ENCODE measurements around the gene FBLIM1. TPM values are rescaled to one million over a fixed set of nuclear protein-coding genes. Genes with fewer than 3 reads are reported as not detected.

The FBLIM1 gene
- total RNA-seq, 1 donor from 2014 or later, result 89.1 TPM

DNA sequence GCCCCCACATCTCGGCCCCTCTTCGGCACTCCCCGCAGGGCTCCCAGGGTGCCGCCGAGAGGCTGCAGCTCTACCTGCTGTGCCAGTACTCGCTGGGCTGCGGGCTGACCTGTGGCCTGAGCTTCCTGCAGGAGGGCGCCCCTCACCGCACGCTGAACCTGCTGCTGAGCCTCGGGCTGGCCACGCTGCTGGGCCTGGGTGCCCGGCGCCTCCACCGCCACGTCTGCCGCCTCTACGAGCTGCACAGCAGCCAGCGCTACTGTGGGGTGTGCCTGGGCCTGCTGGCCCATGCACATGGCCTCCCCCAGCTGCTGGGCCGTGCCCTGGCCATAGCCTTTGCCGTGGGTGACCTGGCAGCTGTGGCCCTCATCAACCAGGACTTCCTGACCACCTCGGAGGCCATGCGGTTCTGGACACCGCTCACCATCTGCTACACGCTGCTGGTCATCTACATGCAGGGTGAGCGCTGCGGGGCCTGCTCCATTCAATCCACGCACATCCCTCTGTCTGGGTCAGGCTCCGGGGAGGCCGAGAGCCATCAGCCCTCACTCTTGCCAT, 14.4 kb upstream of the FBLIM1 start:
- Histone ChIP-seq H3K4me3 (no peak overlapping the region), H3K27ac (replicated peaks) (no peak overlapping the region), H3K4me1 (peaks cover 18% of the 10 kb centered on the region), H3K36me3 (no peaks in the 10 kb centered on the region), H3K27me3 (ENCODE audit: low read depth) (no peaks in the 10 kb centered on the region), H3K9me3 (replicated peaks) (no peaks in the 10 kb centered on the region)
- intact Hi-C loops (cut with micrococcal nuclease), result no loop called here
- no peak for DNase-seq
- TF ChIP-seq, protein P1, sequence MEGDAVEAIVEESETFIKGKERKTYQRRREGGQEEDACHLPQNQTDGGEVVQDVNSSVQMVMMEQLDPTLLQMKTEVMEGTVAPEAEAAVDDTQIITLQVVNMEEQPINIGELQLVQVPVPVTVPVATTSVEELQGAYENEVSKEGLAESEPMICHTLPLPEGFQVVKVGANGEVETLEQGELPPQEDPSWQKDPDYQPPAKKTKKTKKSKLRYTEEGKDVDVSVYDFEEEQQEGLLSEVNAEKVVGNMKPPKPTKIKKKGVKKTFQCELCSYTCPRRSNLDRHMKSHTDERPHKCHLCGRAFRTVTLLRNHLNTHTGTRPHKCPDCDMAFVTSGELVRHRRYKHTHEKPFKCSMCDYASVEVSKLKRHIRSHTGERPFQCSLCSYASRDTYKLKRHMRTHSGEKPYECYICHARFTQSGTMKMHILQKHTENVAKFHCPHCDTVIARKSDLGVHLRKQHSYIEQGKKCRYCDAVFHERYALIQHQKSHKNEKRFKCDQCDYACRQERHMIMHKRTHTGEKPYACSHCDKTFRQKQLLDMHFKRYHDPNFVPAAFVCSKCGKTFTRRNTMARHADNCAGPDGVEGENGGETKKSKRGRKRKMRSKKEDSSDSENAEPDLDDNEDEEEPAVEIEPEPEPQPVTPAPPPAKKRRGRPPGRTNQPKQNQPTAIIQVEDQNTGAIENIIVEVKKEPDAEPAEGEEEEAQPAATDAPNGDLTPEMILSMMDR (IDR thresholded peaks at IDR 0.05; ENCODE audit: borderline replicate concordance), result no peak

DNA sequence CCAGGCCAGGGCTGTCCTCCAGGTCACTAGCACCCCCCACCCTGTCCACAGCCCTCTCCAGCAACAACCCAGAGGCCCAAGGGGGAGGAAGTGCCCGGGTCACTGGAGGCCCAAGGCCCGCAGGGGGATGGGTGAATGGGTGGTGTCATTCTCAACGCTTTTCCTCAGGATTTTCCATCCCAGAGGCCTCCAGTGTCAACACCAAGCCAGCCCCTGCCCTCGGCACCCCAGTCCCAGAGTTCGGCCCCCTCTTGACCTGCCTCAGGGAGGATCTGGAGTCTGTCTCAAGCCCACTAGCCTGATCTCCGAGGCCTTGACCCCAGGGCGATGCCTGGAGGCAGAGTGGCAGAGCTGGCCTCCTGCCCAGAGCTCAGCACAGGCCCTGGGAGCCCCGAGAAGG, 11.2 kb upstream of the FBLIM1 start:
- H3K36me3 ChIP-seq, result no peaks in the 10 kb centered on the region
- H3K9me3 ChIP-seq (replicated peaks), result no peaks in the 10 kb centered on the region
- H3K4me3 ChIP-seq, result no peak overlapping the region
- H3K27ac ChIP-seq (replicated peaks), result no peak overlapping the region
- TF ChIP-seq, protein P1 (IDR thresholded peaks at IDR 0.05; ENCODE audit: borderline replicate concordance), result no peak
- no peaks in the 10 kb centered on the region for H3K27me3 ChIP-seq (ENCODE audit: low read depth)
- H3K4me1 ChIP-seq, result peaks cover 4% of the 10 kb centered on the region
- intact Hi-C loops (cut with micrococcal nuclease), result no loop called here
- no peak for DNase-seq

DNA sequence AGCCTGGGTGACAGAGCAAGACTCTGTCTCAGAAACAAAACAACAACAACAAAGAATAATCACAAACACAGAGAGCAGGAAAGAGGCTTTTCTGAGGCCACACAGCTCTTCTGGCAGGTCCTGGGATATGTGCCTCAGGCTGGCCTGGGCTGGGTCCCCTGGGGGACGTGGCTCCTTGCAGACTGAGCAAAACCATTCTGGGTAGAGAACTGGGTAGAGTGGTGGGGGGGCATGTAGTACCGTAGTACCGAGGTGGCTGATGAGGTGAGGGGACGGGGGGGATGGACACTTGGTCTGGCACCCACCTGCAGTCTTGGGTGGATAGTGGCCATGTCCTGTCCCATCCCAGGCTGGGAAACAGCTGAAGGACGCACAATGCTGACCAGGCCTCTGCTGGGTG, 10.3 kb upstream of the FBLIM1 start:
- H3K9me3 ChIP-seq (replicated peaks), result no peaks in the 10 kb centered on the region
- no peaks in the 10 kb centered on the region for H3K36me3 ChIP-seq
- H3K4me3 ChIP-seq, result no peak overlapping the region
- TF ChIP-seq, protein P1 (IDR thresholded peaks at IDR 0.05; ENCODE audit: borderline replicate concordance), result no peak
- no peak for DNase-seq
- intact Hi-C loops (cut with micrococcal nuclease), result no loop called here
- no peaks in the 10 kb centered on the region for H3K27me3 ChIP-seq (ENCODE audit: low read depth)
- H3K4me1 ChIP-seq, result peaks cover 4% of the 10 kb centered on the region
- H3K27ac ChIP-seq (replicated peaks), result no peak overlapping the region

DNA sequence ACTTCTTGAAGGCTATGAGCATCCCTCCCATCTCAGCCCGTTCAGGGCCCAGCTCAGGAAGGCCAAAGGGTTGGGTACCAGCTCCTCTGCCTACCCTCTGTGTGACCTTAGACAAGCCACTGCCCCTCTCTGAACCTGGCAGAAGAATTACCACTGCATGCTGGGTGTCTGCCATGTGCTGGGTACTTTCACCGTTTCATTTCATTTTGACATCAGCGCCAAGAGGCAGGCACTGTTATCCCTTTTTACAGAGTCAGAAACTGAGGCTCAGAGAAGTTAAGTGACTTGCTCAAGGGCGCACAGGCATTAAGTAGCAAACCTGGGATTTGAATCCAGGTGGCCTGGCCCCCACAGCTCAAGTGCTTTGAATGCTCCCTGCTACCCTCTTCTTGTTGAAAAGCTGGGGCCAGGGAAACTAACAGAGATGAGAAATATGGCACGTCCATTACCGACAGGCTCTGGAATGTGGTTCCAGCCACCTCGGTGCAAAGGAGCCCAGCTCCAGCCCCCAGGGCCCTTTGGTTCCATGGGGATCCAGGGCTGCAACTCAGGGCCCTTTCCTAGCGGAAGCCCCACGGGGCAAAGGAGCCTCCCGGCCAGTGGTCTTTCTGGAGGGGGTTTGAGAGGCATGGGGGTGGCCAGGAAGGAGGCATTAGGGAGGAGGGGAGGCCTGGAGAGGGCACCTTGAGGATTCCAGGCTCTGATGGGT, 9.8 kb upstream of the FBLIM1 start:
- no peak for DNase-seq
- Histone ChIP-seq H3K9me3 (replicated peaks) (no peaks in the 10 kb centered on the region), H3K4me3 (no peak overlapping the region), H3K36me3 (no peaks in the 10 kb centered on the region), H3K4me1 (peaks cover 4% of the 10 kb centered on the region), H3K27ac (replicated peaks) (peak overlapping the region; percentile 27), H3K27me3 (ENCODE audit: low read depth) (no peaks in the 10 kb centered on the region)
- intact Hi-C loops (cut with micrococcal nuclease), result no loop called here
- TF ChIP-seq, protein P1 (IDR thresholded peaks at IDR 0.05; ENCODE audit: borderline replicate concordance), result no peak

DNA sequence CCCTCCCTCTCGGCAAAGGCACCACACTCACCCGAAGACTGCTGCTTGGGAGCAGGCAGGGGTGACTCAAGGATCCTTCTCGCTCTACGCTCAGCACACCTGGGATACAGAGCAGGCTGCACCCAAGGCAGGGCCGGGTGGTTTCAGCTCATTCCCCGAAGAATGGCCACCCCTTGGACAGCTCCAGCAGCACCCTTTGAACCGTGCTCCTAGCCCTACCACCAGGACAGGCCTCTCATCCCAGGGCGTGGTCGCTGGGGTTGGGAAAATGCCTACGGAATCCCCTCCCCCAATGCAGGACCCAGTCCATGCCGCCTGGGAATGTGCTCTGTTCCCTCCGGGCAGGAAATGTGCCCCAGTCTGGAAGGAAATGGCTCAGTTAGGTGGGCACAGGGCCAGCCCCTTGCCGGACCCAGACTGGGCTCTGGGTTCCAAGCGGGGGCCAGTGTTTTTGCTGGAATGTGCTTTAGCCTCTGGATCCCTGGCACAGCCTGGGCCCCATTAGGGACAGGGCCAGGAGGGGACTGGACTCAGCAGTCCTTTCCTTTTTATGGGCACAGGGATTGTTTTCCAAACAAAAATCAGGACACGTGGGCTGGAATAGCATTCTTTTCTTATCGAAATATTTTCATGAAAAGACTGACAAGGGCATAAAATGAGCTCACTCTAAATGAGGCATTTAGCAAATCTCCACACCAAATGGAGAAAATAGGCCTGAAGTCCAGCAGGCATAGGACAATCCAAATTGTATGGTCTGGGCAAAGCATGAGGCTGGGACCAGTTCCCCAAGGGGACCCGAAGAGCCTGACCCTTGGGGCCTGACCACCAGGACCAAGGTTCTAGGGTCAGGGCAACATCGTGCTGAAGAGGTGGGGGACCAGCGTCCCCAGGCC, 8.9 kb upstream of the FBLIM1 start:
- no peak for DNase-seq
- TF ChIP-seq, protein P1 (IDR thresholded peaks at IDR 0.05; ENCODE audit: borderline replicate concordance), result no peak
- Histone ChIP-seq H3K9me3 (replicated peaks) (no peaks in the 10 kb centered on the region), H3K27me3 (ENCODE audit: low read depth) (no peaks in the 10 kb centered on the region), H3K4me3 (no peak overlapping the region), H3K27ac (replicated peaks) (peak overlapping the region; percentile 36), H3K4me1 (peaks cover 4% of the 10 kb centered on the region), H3K36me3 (no peaks in the 10 kb centered on the region)
- intact Hi-C loops (cut with micrococcal nuclease), result no loop called here
